GM10847 (cell line): ENCODE measurements around the gene TAF11L12.
"Not testable (repeated sequence)": the region's sequence is repeated elsewhere in the genome, so short reads cannot be mapped to it uniquely, and the experiment has no call there.

Experiments
- POLR2A ChIP-seq: IDR thresholded peaks from 2 replicates; pipeline ENCODE4 v1.6.1; 2011; ENCODE audit not compliant: insufficient read length; ENCODE audit errors: extremely low read depth

The TAF11L12 gene

GRCh38 chr5:17610092-17610491, at the start of gene TAF11L12:
TSS of gene TAF11L12 (plus strand) at chr5:17610392.
- TF ChIP-seq POLR2A: not testable (repeated sequence)

DNA sequence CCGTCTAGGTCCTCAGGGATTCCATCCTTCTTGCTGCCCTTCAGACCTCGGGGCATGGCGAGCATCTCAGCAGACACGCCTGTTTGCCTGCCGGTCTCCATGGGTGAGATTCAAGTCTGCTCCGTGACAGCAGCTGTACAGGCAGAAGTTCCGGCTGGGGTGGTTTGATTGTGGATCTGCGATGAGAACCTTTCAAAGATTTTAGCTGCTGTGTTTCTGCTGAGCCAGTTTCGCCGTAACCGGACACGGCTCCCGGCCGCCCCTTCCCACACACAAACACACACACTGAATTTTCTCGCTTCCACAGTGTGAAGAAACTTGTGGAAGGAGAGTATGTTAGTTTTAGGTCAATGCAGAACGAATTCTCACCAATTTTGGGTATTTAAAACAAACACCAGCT, 24.5 kb upstream of the TAF11L12 start, which contains the start of gene TAF11L7:
Gene TAF11L7, minus strand, starts transcription at position 101 of the 400 bp plus-strand sequence.
- TF ChIP-seq POLR2A: not testable (repeated sequence)

GRCh38 chr5:17590860-17591259, 19.3 kb upstream of the TAF11L12 start, which contains the start of gene TAF11L8:
TSS of gene TAF11L8 (minus strand) at chr5:17590960.
- TF ChIP-seq POLR2A: not testable (repeated sequence)

GRCh38 chr5:17594255-17594654, 15.9 kb upstream of the TAF11L12 start, which contains the start of gene TAF11L9:
TSS of gene TAF11L9 (minus strand) at chr5:17594394.
- TF ChIP-seq POLR2A: not testable (repeated sequence)

- not testable (repeated sequence) for TF ChIP-seq POLR2A
These were observed 12.5 kb upstream of the TAF11L12 start, which contains the start of gene TAF11L10 for GRCh38 chr5:17597728-17598127. TSS of gene TAF11L10 (minus strand) at chr5:17597828.

- not testable (repeated sequence) for TF ChIP-seq POLR2A
These were observed 6.3 kb upstream of the TAF11L12 start, which contains the start of gene TAF11L11 for GRCh38 chr5:17603880-17604279. TSS of gene TAF11L11 (plus strand) at chr5:17604183.

DNA sequence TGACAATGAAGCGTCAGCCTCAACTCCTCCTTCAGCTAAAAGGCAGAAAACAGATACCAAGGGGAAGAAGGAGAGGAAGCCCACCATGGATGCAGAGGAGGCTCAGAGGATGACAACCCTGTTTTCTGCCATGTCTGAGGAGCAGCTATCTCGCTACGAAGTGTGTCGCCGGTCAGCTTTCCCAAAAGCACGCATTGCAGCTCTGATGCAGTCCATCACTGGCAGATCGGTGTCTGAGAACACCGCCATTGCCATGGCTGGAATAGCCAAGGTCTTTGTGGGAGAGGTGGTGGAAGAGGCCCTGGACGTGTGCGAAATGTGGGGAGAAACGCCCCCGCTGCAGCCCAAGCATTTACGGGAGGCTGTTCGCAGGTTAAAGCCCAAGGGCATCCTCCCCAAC, 5.2 kb upstream of the TAF11L12 start:
- no peak for TF ChIP-seq POLR2A

- no peak for TF ChIP-seq POLR2A
These were observed 4.8 kb downstream of the TAF11L12 start for GRCh38 chr5:17614872-17615605.

GRCh38 chr5:17619354-17619753, 9.2 kb downstream of the TAF11L12 start:
- no peak for TF ChIP-seq POLR2A

DNA sequence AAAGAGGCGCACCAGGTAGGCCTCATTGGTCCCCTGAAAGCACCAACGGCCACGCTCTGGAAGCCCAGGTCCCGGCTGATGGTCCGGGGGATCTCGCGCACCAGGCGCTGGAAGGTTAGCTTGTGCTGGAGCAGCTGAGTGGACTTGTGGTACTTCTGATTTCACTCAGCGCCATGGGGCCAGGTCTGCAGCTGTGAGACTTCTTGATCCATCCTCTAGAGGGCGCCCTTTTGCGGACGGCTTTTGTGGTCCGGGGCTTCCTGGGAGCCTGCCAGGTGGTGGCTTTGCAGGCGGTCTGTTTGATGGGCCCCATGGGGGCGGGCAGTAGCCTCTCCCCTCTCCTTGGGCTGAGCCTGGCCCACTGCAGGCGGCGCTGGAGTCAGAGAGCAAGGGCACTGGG, 10.4 kb downstream of the TAF11L12 start:
- no peak for TF ChIP-seq POLR2A

- TF ChIP-seq POLR2A: no peak
These were observed 15.5 kb downstream of the TAF11L12 start for GRCh38 chr5:17625686-17626085.

DNA sequence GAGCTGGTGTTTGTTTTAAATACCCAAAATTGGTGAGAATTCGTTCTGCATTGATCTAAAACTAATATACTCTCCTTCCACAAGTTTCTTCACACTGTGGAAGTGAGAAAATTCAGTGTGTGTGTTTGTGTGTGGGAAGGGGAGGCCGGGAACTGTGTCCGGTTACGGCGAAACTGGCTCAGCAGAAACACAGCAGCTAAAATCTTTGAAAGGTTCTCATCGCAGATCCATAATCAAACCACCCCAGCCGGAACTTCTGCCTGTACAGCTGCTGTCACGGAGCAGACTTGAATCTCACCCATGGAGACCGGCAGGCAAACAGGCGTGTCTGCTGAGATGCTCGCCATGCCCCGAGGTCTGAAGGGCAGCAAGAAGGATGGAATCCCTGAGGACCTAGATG, 21.6 kb downstream of the TAF11L12 start, which contains the start of gene TAF11L13:
Gene TAF11L13, plus strand, starts transcription at position 301 of the 400 bp plus-strand sequence.
- not testable (repeated sequence) for TF ChIP-seq POLR2A

GRCh38 chr5:17634160-17634559, 24.0 kb downstream of the TAF11L12 start, which contains the start of gene TAF11L14:
TSS of gene TAF11L14 (plus strand) at chr5:17634460.
- TF ChIP-seq POLR2A: no peak

DNA sequence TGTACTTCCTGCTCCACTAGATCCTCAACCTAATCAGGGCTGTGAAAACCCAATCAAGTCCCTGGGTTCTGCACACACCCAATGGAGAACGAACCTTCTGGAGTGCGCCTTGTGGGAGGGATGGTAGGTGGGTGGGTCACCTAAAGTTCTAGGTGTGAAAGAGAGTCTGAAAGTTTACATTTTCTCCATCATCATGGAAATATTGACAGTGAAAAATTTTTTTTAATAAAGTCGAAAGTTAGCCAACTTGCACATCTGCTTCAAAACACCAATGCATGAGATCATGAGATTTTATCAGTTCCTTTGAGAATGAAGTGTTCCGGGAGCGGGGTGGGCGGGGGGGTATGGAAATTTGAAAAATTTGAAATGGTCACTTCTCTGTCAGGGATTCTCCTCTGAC, 45.7 kb downstream of the TAF11L12 start:
- no peak for TF ChIP-seq POLR2A
